Stomach smooth muscle (tissue), 2 donors: ENCODE results near the gene TBX1.
"Not testable (repeated sequence)": the region's sequence is repeated elsewhere in the genome, so short reads cannot be mapped to it uniquely, and the experiment has no call there.

ENCODE experiments used
- H3K27ac ChIP-seq: one replicate; pipeline ENCODE4 v1.7.0; 2013; ENCODE audit warnings: mild to moderate bottlenecking, low read length, inconsistent platforms
- H3K27me3 ChIP-seq, 2 donors: one replicate each; pipeline ENCODE4 v1.7.0; 2013; ENCODE audit warnings: low read length in 2 of 2; ENCODE audit not compliant: insufficient read depth in 2 of 2, control insufficient read depth in 1 of 2
- H3K36me3 ChIP-seq, 2 donors: one replicate each; pipeline ENCODE4 v1.7.0; 2013; ENCODE audit warnings: low read length in 2 of 2; ENCODE audit not compliant: control insufficient read depth in 2 of 2, insufficient read depth in 2 of 2
- H3K4me1 ChIP-seq: one replicate; pipeline ENCODE4 v1.7.0; 2013; ENCODE audit warnings: low read length; ENCODE audit not compliant: control insufficient read depth, insufficient read depth
- H3K4me3 ChIP-seq, 2 donors: one replicate each; pipeline ENCODE4 v1.7.0; 2013; ENCODE audit warnings: low read length in 2 of 2
- H3K9ac ChIP-seq, 2 donors: one replicate each; pipeline ENCODE4 v1.7.0; 2013; ENCODE audit warnings: low read length in 2 of 2, mild to moderate bottlenecking in 1 of 2
- H3K9me3 ChIP-seq, 2 donors: one replicate each; pipeline ENCODE4 v1.7.0; 2013; ENCODE audit warnings: low read length in 2 of 2; ENCODE audit not compliant: control insufficient read depth in 2 of 2
- donor health status: healthy.
- donor health status: Pancreatic carcinoma.

TBX1 gene

GRCh38 chr22:19791243-19791642, 30.7 kb downstream of the TBX1 start:
- Histone ChIP-seq H3K27me3 (no peaks in the 10 kb centered on the region), H3K27ac (no peak overlapping the region), H3K36me3 (no peaks in the 10 kb centered on the region)

DNA sequence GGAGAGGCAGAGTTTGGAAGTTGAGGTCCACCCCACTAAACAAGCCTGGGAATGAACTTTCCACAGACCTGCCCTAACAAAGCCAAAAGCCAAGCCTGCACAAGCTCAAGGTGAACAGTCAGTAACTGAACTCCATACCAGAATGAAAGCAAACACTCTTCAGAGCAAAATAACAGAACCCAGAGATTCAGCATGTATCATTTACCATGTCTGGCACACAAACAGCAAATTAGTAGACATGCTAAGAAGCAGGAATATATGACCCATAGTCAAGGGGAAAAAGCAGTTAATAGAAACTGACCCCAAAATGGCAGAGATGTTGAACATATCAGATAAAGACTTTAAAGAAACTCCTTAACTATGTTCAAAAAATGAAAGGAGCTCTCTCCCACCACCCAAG, 31.3 kb downstream of the TBX1 start:
- Histone ChIP-seq H3K4me3 (no peak overlapping the region), H3K9ac (no peak overlapping the region), H3K36me3 (no peaks in the 10 kb centered on the region), H3K27ac (no peak overlapping the region), H3K9me3 (peaks cover 0 to 7% of the 10 kb centered on the region in 2 donors), H3K27me3 (no peaks in the 10 kb centered on the region), H3K4me1 (no peaks in the 10 kb centered on the region)

More at GRCh38 chr22:19791243-19791642, 30.7 kb downstream of the TBX1 start:
- Histone ChIP-seq H3K9me3 (peaks cover 0 to 7% of the 10 kb centered on the region in 2 donors), H3K4me1 (no peaks in the 10 kb centered on the region), H3K9ac (no peak overlapping the region), H3K4me3 (no peak overlapping the region)

DNA sequence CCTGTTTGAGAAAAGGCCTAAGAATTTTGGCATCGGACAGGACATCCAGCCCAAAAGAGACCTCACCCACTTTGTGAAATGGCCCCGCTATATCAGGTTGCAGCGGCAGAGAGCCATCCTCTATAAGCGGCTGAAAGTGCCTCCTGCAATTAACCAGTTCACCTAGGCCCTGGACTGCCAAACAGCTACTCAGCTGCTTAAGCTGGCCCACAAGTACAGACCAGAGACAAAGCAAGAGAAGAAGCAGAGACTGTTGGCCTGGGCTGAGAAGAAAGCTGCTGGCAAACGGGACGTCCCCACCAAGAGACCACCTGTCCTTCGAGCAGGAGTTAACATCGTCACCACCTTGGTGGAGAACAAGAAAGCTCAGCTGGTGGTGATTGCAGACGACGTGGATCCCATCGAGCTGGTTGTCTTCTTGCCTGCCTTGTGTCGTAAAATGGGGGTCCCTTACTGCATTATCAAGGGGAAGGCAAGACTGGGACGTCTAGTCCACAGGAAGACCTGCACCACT, 31.9 kb downstream of the TBX1 start:
- H3K27me3 ChIP-seq, H3K36me3 ChIP-seq, H3K27ac ChIP-seq, H3K9me3 ChIP-seq, H3K4me3 ChIP-seq, H3K9ac ChIP-seq, H3K4me1 ChIP-seq: not testable (repeated sequence)

GRCh38 chr22:19793161-19793560, 32.6 kb downstream of the TBX1 start:
- Histone ChIP-seq H3K4me1 (no peaks in the 10 kb centered on the region), H3K36me3 (no peaks in the 10 kb centered on the region), H3K9me3 (peaks cover 0 to 7% of the 10 kb centered on the region in 2 donors), H3K27ac (no peak overlapping the region), H3K9ac (no peak overlapping the region), H3K27me3 (no peaks in the 10 kb centered on the region), H3K4me3 (no peak overlapping the region)

DNA sequence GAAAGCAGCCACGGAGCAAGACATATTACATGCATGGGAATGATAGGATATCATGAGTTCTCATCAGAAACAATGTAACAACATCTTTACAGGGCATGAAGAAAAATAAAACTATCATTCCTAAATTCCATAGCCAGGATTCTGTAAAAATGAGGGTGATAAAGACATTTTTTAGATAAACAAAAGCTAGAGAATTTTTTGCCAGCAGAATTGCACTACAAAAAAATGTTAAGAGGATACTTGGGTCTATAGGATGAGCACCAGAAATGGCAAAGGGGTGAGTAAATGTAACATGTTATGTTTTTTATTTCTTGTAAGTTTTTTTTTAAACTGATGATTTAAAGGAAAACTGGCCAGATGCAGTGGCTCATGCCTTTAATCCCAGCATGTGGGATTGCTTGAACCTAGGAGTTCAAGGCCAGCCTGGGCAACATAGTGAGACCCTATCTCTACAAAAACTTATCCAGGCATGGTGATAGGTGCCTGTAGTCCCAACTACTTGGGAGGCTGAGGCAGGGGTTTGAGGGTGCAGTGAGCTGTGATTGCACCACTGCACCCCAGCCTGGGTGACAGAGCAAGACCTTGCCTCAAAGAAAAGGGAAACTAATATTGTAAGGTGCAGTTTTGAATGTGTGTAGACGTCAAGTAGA, 33.2 kb downstream of the TBX1 start:
- H3K9me3 ChIP-seq: peaks cover 0 to 7% of the 10 kb centered on the region in 2 donors
- no peak overlapping the region for H3K4me3 ChIP-seq
- H3K4me1 ChIP-seq: no peaks in the 10 kb centered on the region
- no peak overlapping the region for H3K27ac ChIP-seq
- no peaks in the 10 kb centered on the region for H3K27me3 ChIP-seq
- H3K36me3 ChIP-seq: no peaks in the 10 kb centered on the region
- H3K9ac ChIP-seq: no peak overlapping the region

DNA sequence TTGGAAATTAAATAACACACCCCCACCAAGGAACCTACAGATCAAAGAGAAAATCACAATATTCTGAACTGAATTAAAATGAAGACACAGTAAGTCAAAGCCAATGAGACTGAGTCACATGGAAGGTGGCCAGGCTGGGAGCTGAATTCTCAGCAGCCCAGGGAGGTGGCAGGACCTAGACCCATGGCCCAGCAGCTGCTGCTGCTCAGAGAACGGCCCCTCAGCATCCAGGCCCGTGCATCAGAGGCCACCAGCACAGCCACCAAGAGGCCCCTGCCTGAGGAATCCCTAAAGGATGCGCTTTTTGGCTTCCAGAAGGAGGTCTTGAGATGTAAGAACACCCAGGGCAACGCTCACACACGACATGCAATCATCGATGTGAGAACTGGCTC, 35.0 kb downstream of the TBX1 start:
- Histone ChIP-seq H3K4me1 (no peaks in the 10 kb centered on the region), H3K36me3 (no peaks in the 10 kb centered on the region), H3K27ac (no peak overlapping the region), H3K27me3 (no peaks in the 10 kb centered on the region), H3K9ac (no peak overlapping the region), H3K4me3 (no peak overlapping the region), H3K9me3 (peaks cover 0 to 7% of the 10 kb centered on the region in 2 donors)

- peaks cover 0 to 7% of the 10 kb centered on the region in 2 donors for H3K9me3 ChIP-seq
- no peak overlapping the region for H3K4me3 ChIP-seq
- no peak overlapping the region for H3K27ac ChIP-seq
- H3K36me3 ChIP-seq: no peaks in the 10 kb centered on the region
- no peak overlapping the region for H3K9ac ChIP-seq
- peaks cover under 1% of the 10 kb centered on the region for H3K4me1 ChIP-seq
- H3K27me3 ChIP-seq: no peaks in the 10 kb centered on the region
These were observed 35.6 kb downstream of the TBX1 start for GRCh38 chr22:19796160-19796559.

GRCh38 chr22:19797086-19798002, 36.8 kb downstream of the TBX1 start:
- Histone ChIP-seq H3K9ac (no peak overlapping the region), H3K4me3 (no peak overlapping the region), H3K27ac (no peak overlapping the region), H3K27me3 (no peaks in the 10 kb centered on the region), H3K9me3 (no peaks in the 10 kb centered on the region), H3K36me3 (no peaks in the 10 kb centered on the region), H3K4me1 (peaks cover 11% of the 10 kb centered on the region)

GRCh38 chr22:19798003-19798665, 37.6 kb downstream of the TBX1 start:
- no peak overlapping the region for H3K4me3 ChIP-seq
- H3K27ac ChIP-seq: no peak overlapping the region
- no peaks in the 10 kb centered on the region for H3K36me3 ChIP-seq
- peaks cover 11% of the 10 kb centered on the region for H3K4me1 ChIP-seq
- H3K27me3 ChIP-seq: no peaks in the 10 kb centered on the region
- H3K9me3 ChIP-seq: no peaks in the 10 kb centered on the region
- H3K9ac ChIP-seq: no peak overlapping the region

GRCh38 chr22:19798891-19799293, 38.3 kb downstream of the TBX1 start:
- no peak overlapping the region for H3K27ac ChIP-seq
- H3K4me1 ChIP-seq: peaks cover 11% of the 10 kb centered on the region
- H3K9me3 ChIP-seq: no peaks in the 10 kb centered on the region
- no peaks in the 10 kb centered on the region for H3K27me3 ChIP-seq
- no peak overlapping the region for H3K4me3 ChIP-seq
- no peaks in the 10 kb centered on the region for H3K36me3 ChIP-seq
- H3K9ac ChIP-seq: no peak overlapping the region
